ENCODE results near the gene KLRB1.
"Not testable (repeated sequence)": the region's sequence is repeated elsewhere in the genome, so short reads cannot be mapped to it uniquely, and the experiment has no call there.

KLRB1 gene

DNA sequence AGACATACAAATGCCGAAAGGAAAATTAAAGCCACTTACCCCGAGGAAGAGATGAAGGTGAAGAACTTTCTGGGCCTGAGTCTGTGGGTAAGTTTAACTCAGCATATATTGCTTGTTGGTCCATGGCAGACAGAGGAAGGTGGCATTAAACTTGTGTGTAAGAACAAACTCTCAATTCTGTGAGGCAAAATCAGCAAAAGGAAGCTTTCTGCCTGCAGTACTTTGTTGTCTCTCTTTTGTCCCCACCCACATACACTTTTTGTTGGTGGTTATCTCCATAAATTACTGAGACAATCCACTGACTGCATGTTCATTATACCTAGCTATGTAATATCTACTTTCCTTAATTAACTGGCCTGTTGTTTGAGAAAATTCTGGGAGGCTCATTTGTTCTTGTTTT lies at the start of gene KLRB1:
Gene KLRB1, minus strand, starts transcription at position 201 of the 400 bp plus-strand sequence. Its CDS starts 77 bp downstream, at position 124.
- DNase-seq: no peak

DNA sequence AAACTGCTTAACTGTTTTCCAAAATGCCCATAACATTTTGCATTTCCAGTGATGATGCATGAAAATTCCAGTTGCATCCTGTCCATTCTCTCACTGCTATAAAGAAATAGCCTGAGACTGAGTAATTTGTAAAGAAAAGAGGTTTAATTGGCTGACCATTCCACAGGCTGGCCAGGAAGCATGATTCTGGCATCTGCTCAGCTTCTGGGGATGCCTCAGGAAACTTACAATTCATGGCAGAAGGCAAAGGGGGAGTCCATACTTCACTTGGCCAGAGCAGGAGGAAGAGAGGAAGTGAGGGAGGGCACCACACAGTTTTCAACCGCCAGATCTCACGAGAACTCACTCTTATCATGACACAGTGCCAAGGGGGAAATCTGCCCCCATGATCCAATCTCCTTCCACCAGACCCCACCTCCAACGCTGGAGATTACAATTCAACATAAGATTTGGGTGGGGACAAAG lies 43.6 kb upstream of the KLRB1 start:
- no peak for DNase-seq

- DNase-seq: no peak
These were observed 42.4 kb upstream of the KLRB1 start for GRCh38 chr12:9650151-9650576.

DNA sequence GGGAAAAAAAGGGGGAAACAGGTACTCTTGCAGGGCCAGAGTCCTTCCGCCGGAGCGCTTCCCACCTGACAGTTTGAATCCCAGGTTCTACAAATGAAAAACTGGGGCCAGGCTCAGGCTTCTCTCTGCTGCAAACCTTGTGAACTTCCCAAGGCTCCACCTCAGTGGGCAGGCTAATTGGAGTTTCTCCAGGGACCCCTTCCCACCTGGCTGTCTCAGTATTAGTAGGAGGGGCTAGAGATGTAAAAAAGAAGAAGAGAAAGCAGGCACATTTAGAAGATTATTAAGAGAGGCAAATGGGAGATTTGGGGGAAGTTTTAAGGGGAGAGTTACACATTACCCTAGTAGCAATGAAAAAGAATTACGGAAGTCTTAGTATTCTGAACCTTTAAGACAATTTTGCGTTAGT lies 41.8 kb upstream of the KLRB1 start:
- DNase-seq: no peak

DNA sequence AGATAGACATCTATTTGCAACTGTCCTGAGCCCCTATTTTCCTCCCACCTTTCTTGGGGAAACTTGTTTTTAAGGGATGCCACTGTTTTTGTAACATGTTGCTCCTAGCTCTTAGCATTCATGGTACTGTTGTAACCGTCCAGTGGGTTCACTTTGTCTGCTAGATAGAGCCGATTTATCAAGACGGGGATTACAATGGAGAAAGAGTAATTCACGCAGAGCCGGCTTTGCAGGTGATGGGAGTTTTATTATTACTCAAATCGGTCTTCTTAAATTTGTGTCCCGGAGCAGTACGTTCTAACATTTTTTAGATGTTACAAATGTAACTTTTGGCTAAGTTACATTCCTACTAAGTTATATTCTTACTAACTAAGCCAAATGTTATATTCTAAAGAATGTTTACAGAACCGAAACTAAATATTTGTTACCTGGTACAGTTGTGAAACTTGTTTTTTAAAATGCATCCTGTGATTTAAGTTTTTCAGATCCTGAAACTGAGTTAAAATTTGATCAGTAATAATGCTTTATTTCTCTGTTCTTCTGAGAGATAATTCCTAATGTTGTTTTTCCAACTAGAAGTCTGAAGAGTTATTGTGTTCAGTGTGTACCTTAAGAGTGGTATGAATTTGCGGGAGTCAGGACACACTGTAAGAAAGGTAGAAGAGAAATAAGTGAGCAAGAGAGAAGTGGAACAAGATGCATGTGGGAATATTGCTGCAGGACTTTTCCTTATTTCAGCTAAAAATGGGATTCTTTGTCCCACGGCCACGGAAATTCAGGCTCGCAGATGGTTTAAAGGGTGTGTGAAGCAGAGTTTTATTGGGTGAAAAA lies 41.2 kb upstream of the KLRB1 start:
- DNase-seq: no peak

- peak; percentile 70 to 72 for DNase-seq
These were observed 40.3 kb upstream of the KLRB1 start for GRCh38 chr12:9647825-9648700.

DNA sequence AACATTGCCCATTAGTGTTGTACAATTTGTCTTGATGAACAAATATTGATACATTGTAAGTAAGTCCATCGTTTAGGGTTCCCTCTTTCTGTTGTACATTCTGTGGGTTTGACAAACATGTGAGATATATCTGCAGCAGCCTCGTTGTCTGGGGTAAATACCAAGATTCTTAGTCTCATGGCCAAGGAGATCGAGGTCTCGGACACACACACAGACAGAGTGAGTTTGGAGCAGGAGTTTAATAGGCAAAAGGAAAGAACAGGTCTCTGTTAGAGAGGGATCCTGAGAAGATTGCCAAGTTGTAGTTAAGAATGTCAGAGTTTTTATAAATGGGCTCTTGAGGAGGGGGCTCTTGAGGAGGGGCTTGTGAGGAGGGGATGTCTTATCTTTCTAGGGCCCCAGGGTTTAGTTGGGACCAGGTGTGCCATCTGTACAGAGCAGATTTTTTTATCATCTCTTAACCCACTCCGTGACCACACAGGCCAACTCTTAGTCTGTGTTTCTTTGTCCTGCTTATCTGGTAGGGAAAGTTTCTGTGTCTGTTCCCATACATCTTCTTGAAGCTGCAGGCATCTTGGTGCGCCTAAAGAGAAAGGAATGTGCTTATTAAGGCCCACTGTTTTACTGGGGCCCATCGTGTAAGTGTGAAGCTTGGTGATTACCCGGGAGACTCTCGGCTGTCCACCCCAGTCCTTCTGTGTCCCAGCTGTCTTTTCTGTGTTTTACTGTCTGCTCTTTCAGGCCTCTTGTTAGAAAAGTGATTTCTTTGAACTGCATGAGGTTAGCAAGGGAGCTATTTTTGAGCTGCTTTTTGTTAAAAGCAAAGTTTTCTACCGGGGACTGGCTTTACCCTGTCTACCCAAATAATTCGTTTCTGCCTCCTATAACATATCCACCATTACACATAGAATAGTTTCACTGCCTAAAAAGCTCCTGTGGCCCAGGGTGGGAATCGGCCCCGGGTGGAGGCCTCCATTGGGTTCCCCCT lies 39.4 kb upstream of the KLRB1 start:
- no peak for DNase-seq

DNA sequence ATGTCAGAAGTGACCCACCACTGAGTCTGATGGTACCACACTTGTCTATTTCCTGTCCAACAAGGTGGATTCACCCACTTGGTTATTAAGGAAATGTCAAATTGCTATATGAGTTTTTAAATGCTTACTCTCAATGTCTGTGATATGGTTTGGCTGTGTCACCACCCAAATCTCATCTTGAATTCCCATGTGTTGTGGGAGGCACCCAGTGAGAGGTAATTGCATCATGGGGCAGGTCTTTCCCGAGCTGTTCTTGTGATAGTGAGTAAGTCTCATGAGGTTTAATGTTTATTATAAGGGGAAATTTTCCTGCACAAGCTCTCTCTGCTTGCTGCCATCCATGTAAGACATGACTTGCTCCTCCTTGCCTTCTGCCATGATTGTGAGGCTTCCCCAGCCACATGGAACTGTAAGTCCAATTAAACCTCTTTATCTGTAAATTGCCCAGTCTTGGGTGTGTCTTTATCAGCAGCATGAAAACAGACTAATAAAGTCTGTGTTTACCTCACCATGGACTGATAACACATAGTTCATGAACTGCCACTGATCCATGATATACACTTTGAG lies 37.4 kb upstream of the KLRB1 start:
- DNase-seq: not testable (repeated sequence)

DNA sequence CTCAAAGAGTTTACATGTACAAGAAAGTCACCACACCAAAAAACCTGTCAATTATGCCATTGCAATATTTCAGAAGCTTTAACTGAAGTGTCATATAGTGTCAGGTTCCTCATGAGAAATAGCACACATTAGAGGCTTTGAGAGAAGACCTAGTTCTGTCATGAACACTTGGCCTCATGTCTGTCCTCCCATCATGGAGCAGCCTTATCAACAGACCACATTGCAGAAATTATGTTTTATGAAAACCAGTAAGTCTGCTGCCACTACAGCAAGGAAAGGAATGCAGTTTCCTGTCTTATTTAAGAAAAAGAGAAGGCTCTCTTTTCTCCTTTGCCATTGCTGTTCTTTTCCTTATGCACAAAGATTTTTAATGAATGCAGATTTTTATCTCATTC lies 35.5 kb upstream of the KLRB1 start:
- no peak for DNase-seq

DNA sequence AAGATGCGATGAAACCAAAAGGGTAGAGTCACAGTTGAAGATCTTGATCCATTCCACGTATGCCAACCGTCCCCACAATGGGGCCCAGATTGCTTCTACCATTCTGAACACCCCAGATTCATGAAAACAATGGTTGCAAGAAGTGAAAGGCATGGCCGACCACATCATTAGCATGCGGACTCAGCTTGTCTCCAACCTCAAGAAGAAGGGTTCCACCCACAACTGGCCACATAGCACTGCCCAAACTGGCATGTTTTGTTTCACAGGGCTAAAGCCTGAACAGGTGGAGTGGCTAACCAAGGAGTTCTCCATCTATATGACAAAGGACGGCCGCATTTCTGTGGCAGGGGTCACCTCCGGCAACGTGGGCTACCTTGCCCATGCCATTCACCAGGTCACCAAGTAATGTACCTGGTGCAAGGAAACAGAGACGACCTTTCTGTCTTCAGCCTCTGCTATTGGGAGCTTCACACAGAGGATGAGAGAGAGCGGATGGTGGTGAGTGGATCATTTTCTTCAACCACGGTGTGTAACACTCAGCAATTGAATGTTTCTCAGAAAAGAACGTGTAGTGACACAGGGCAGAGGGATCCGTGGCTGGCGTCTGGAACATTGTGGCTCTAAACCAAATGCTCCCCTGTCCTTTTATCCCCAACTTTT lies 35.0 kb upstream of the KLRB1 start:
- DNase-seq: no peak

- DNase-seq: no peak
These were observed 32.3 kb upstream of the KLRB1 start for GRCh38 chr12:9640024-9640423.

- DNase-seq: no peak
These were observed 29.1 kb upstream of the KLRB1 start for GRCh38 chr12:9636851-9637206.

GRCh38 chr12:9636150-9636850 lies 28.6 kb upstream of the KLRB1 start:
- DNase-seq: no peak

DNA sequence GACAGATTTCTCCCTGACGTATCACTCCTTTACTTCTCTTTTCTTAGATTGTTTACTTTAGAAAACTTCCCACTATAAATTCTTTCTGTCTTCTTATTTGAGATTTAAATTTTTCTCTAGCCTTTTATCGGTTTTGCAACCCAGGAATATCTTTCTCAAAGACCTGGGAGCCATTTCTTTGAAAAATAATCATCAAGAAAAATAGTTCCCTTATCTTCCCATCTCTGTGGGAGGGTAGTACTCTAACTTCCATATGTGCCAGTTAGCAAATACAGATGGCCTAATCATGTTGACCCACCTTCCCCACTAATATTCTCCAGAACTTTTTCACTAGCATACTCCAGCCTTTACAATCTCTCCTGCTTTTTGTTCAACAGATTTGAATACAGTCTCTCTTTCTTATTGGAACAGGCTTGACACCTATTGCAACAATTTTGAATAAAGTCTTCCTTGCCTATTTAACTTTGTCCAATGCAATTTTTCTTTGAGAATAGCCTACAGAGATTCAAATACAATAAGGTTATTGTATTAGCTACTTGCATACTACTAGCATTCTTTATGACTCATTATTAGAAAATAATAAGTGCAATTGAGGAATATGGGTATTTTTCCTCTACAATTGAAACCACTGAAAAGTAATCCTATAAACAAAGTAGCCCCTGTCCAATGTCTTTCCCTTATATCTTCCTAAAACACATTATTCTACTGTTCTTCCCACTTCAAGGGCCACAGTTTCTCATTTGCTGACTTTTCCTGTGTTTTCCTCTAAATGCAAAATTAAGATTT lies 27.4 kb upstream of the KLRB1 start:
- no peak for DNase-seq

- peak; percentile 79 to 83 for DNase-seq
These were observed 26.6 kb upstream of the KLRB1 start for GRCh38 chr12:9634177-9634803.

- no peak for DNase-seq
These were observed 25.1 kb upstream of the KLRB1 start for GRCh38 chr12:9632766-9633165.

GRCh38 chr12:9626821-9627220 lies 19.1 kb upstream of the KLRB1 start:
- DNase-seq: no peak

DNA sequence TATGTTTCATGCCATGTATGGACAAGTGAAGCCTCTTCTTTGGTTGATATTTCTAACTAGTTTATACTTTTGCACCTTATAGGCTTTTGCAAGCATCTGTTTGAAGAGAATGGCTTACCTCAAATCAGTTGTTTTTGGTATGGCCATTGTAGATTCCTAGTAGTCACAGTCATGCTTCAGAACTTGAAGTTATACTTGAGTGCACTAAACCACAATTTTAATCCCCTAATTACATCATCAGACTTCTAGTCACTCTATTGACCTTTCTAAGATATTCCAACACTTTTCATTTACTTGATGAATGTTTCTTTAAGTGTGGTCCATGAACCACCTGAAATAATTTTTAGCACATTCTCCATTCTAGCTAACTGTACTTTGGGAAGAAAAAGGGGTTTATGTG lies 18.6 kb upstream of the KLRB1 start:
- DNase-seq: no peak

GRCh38 chr12:9625019-9625418 lies 17.3 kb upstream of the KLRB1 start:
- no peak for DNase-seq
